T-cell (primary cell): ENCODE measurements around the gene PTP4A2. TPM values are rescaled to one million over a fixed set of nuclear protein-coding genes. Genes with fewer than 3 reads are reported as not detected.

Experiments
- ATAC-seq, 4 experiments: fragments of 200-7000 bp in 3 of 4; fragments of 150-1000 bp in 1 of 4; cut with Tn5 transposase; replicated peaks in 1 of 4; 1 replicate in 3 of 4; 2 replicates in 1 of 4; pipeline ENCODE4 v1.10.0; 2021; ENCODE audit warnings: moderate library complexity in 3 of 4, mild to moderate bottlenecking in 2 of 4, moderate number of reproducible peaks in 1 of 4
- CTCF ChIA-PET, 2 donors: fragments of 300-600 bp; sonication (Branson Sonifier 250); formaldehyde crosslinking; loops; one replicate each; lab custom pipeline; 2022; ENCODE audit warnings: antibody characterized with exemption in 2 of 2; lab: Charles Lee
- POLR2A ChIA-PET, 2 donors: fragments of 300-600 bp; sonication (Branson Sonifier 250); formaldehyde crosslinking; loops; one replicate each; lab custom pipeline; 2022; ENCODE audit warnings: antibody characterized with exemption in 2 of 2; lab: Charles Lee
- DNase-seq, 35 experiments: peaks; one replicate each; pipeline versions ENCODE4 v3.0.0 to v3.0.0-alpha.2; 2013 to 2023
- H3K27ac ChIP-seq: one replicate; pipeline ENCODE4 v1.5.1; 2013; ENCODE audit warnings: low read length
- H3K27me3 ChIP-seq, 2 experiments: replicated peaks in 1 of 2; 1 replicate in 1 of 2; 2 replicates in 1 of 2; pipeline versions ENCODE4 v1.6.1 to v1.7.0; 2013; ENCODE audit warnings: low read length in 1 of 2, mixed read lengths in 1 of 2; ENCODE audit not compliant: control insufficient read depth in 2 of 2, insufficient read depth in 2 of 2; ENCODE audit errors: extremely low read depth in 1 of 2
- H3K36me3 ChIP-seq, 2 donors: 1 replicate in 1 of 2; 2 replicates in 1 of 2; pipeline versions ENCODE4 v1.6.1 to v1.7.0; 2013; ENCODE audit warnings: low read length in 1 of 2; ENCODE audit not compliant: control insufficient read depth in 2 of 2, insufficient read depth in 1 of 2; ENCODE audit errors: extremely low read depth in 1 of 2
- H3K4me1 ChIP-seq, 2 experiments: 1 replicate in 1 of 2; 2 replicates in 1 of 2; pipeline versions ENCODE4 v1.6.1 to v1.7.0; 2013; ENCODE audit warnings: low read length in 2 of 2, mixed read lengths in 1 of 2; ENCODE audit not compliant: insufficient read depth in 2 of 2, control insufficient read depth in 1 of 2; ENCODE audit errors: extremely low read depth in 1 of 2
- H3K4me3 ChIP-seq, 2 donors: 1 replicate in 1 of 2; 2 replicates in 1 of 2; pipeline versions ENCODE4 v1.5.1 to v1.7.0; 2013; ENCODE audit warnings: mild to moderate bottlenecking in 2 of 2, low read length in 1 of 2, moderate library complexity in 1 of 2; ENCODE audit not compliant: control insufficient read depth in 1 of 2; ENCODE audit errors: extremely low read depth in 1 of 2
- H3K9me3 ChIP-seq: 2 replicates; pipeline ENCODE4 v1.7.0; 2013
- H3K27ac Mint-ChIP-seq, 2 donors: one replicate each; pipeline ENCODE4 v1.8.0; 2020 to 2021; ENCODE audit warnings: mild to moderate bottlenecking in 2 of 2, mixed read lengths in 2 of 2
- H3K27me3 Mint-ChIP-seq, 2 donors: one replicate each; pipeline ENCODE4 v1.8.0; 2021 to 2022; ENCODE audit warnings: mixed read lengths in 2 of 2
- H3K36me3 Mint-ChIP-seq: one replicate; pipeline ENCODE4 v1.8.0; 2021; ENCODE audit warnings: mixed read lengths
- H3K4me1 Mint-ChIP-seq, 3 donors: one replicate each; pipeline ENCODE4 v1.8.0; 2020 to 2022; ENCODE audit warnings: mixed read lengths in 3 of 3, mild to moderate bottlenecking in 1 of 3
- H3K4me3 Mint-ChIP-seq, 3 donors: one replicate each; pipeline ENCODE4 v1.8.0; 2020 to 2022; ENCODE audit warnings: mild to moderate bottlenecking in 3 of 3, mixed read lengths in 3 of 3, moderate library complexity in 3 of 3
- H3K9me3 Mint-ChIP-seq, 3 donors: one replicate each; pipeline ENCODE4 v1.8.0; 2020 to 2022; ENCODE audit warnings: mixed read lengths in 3 of 3
- WGBS: methylation state at CpG from one replicate; pipeline ENCODE4 v1.1.5; 2013; ENCODE audit warnings: missing lambda C conversion rate; ENCODE audit not compliant: insufficient coverage; 5-methylcytosine and 5-hydroxymethylcytosine counted together
- total RNA-seq, 35 experiments: library from RNA in 6 of 35; stranded (reverse) in 6 of 35; fragments of 120-200 nt in 1 of 35; gene quantifications; one replicate each; pipeline versions ENCODE4 v1.2.1 to v1.2.4 and lab custom pipeline; 2013 to 2026

The PTP4A2 gene
- total RNA-seq, 5 donors from 2014 or later (not counting 1 experiment from before 2014, with no cell fraction given), result 187 to 341 (median 224) TPM

- Mint-ChIP-seq H3K4me1 (peaks cover 49 to 68% (median 61%) of the 10 kb centered on the region in 3 donors), H3K36me3 (no peaks in the 10 kb centered on the region), H3K27me3 (no peaks in the 10 kb centered on the region), H3K4me3 (peak overlapping the region in 2 of 3 donors; percentile 21 to 38), H3K9me3 (no peaks in the 10 kb centered on the region), H3K27ac (peak overlapping the region; percentile 84 to 90)
- POLR2A ChIA-PET, result no interaction called here
- WGBS, result no CpG with 5 or more reads among the region's 8 CpGs
- Histone ChIP-seq H3K9me3 (no peaks in the 10 kb centered on the region), H3K27ac (no peak overlapping the region), H3K36me3 (no peaks in the 10 kb centered on the region), H3K27me3 (no peaks in the 10 kb centered on the region), H3K4me3 (no peak overlapping the region), H3K4me1 (peaks cover 18 to 55% of the 10 kb centered on the region in 2 experiments)
- DNase-seq (no peak), ATAC-seq (no peak)
- CTCF ChIA-PET, result interaction anchor here (0.5 to 3.5 kb wide), 9 partner anchors 9 to 212 kb away, joined by 3 to 26 read pairs (median 4); partner anchors contain the start of gene SPOCD1 (in 1 of the 2)
Observed at GRCh38 chr1:31961536-31961935, 23.4 kb upstream of the PTP4A2 start.

- Histone ChIP-seq H3K27me3 (no peaks in the 10 kb centered on the region), H3K9me3 (no peaks in the 10 kb centered on the region), H3K4me1 (peaks cover 30 to 72% of the 10 kb centered on the region in 2 experiments), H3K36me3 (no peaks in the 10 kb centered on the region), H3K27ac (no peak overlapping the region), H3K4me3 (no peak overlapping the region)
- H3K36me3 Mint-ChIP-seq, result no peaks in the 10 kb centered on the region
- no peak for ATAC-seq
- no peaks in the 10 kb centered on the region for H3K27me3 Mint-ChIP-seq
- H3K4me3 Mint-ChIP-seq, result no peak overlapping the region
- POLR2A ChIA-PET, result no interaction called here
- H3K4me1 Mint-ChIP-seq, result peaks cover 64 to 86% (median 76%) of the 10 kb centered on the region in 3 donors
- peak overlapping the region; percentile 13 to 72 for H3K27ac Mint-ChIP-seq
- CTCF ChIA-PET, result interaction anchor here in 1 of 2 donors (0.6 to 1.2 kb wide), 3 partner anchors 20 to 152 kb away, joined by 3 to 4 read pairs (median 3); no protein-coding TSS in a partner anchor
- H3K9me3 Mint-ChIP-seq, result no peaks in the 10 kb centered on the region
- 89% methylated on average over 6 of the region's 6 CpGs for WGBS
- no peak for DNase-seq
Observed at GRCh38 chr1:31959521-31960340, 21.6 kb upstream of the PTP4A2 start.

DNA sequence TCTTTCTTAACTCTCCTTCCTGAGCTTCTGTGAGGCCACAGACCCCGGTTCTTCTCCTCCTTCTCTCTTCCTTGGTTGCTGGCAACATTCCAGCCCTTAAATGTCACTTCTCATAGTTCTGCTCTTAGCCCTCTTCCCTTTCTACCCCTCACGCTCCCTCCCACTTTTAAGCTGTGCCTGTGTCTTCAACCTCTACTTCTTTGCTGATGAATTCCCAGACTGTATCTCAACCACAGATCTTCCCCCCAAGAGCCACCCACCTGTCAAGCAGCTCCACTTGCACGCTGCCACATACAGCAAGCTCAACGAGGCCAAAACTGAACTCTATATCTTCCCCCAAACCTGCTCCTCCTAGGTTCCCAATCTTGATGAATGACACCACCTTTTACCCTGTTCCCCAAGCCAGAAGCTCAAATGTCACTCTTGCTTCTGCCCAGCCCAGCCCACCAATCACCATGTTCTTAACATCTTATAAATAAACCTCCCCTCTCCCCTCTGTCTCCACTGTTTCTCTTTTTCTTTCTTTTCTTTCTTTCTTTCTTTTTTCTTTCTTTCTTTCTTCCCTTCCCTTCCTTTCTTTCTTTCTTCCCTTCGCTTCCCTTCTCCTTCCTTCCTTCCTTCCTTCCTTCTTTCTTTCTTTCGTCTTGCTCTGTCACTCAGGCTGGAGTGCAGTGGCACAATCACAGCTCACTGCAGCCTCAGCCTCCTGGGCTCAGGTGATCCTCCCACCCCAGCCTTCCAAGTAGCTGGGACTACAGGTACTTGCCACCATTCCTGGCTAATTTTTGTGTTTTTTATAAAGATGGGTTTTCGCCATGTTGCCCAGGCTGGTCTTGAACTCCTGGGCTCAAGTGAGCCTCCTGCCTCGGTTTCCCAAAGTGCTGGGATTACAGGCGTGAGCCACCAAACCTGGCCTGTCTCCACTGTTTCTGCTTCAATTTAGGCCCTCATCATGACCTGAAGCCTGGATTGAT lies 19.8 kb upstream of the PTP4A2 start:
- Mint-ChIP-seq H3K4me1 (peaks cover 60 to 79% (median 74%) of the 10 kb centered on the region in 3 donors), H3K4me3 (peak overlapping the region in 2 of 3 donors; percentile 7 to 67), H3K27me3 (no peaks in the 10 kb centered on the region), H3K36me3 (no peaks in the 10 kb centered on the region), H3K9me3 (no peaks in the 10 kb centered on the region), H3K27ac (peak overlapping the region; percentile 77 to 88)
- no peaks in the 10 kb centered on the region for H3K27me3 ChIP-seq
- H3K36me3 ChIP-seq, result no peaks in the 10 kb centered on the region
- no peaks in the 10 kb centered on the region for H3K9me3 ChIP-seq
- ATAC-seq, result peak; percentile 38 to 50 (median 48)
- 37% methylated on average over 7 of the region's 9 CpGs for WGBS
- H3K4me3 ChIP-seq, result no peak overlapping the region
- peak overlapping the region; percentile 49 for H3K27ac ChIP-seq
- ChIA-PET CTCF (interaction anchor here (0.5 to 2.0 kb wide), 11 partner anchors 13 to 198 kb away, joined by 4 to 10 read pairs (median 5); partner anchors contain the start of gene PTP4A2 (in 1 of the 2)), POLR2A (interaction anchor here (0.5 to 0.7 kb wide), 2 partner anchors 14 to 287 kb away, joined by 3 to 5 read pairs; no protein-coding TSS in a partner anchor)
- peaks cover 30 to 67% of the 10 kb centered on the region in 2 experiments for H3K4me1 ChIP-seq
- peak in 4 of 35 experiments; percentile 10 to 58 (median 26) for DNase-seq

GRCh38 chr1:31955917-31956736 lies 18.0 kb upstream of the PTP4A2 start:
- Histone ChIP-seq H3K27me3 (no peaks in the 10 kb centered on the region), H3K27ac (peak overlapping the region; percentile 85), H3K4me1 (peaks cover 26 to 71% of the 10 kb centered on the region in 2 experiments), H3K36me3 (no peaks in the 10 kb centered on the region), H3K4me3 (no peak overlapping the region), H3K9me3 (no peaks in the 10 kb centered on the region)
- Mint-ChIP-seq H3K9me3 (no peaks in the 10 kb centered on the region), H3K27me3 (no peaks in the 10 kb centered on the region), H3K36me3 (no peaks in the 10 kb centered on the region), H3K4me3 (peak overlapping the region; percentile 1 to 67 (median 43)), H3K4me1 (peaks cover 56 to 82% (median 73%) of the 10 kb centered on the region in 3 donors), H3K27ac (peak overlapping the region; percentile 87 to 88)
- 43% methylated on average over 10 of the region's 11 CpGs for WGBS
- ATAC-seq, result peak; percentile 73 to 95 (median 80)
- POLR2A ChIA-PET, result interaction anchor here in 1 of 2 donors (1.3 kb wide), 1 partner anchor 311 kb away, joined by 3 read pairs; the partner anchor contains the start of gene PEF1
- CTCF ChIA-PET, result interaction anchor here in 1 of 2 donors (0.6 to 1.9 kb wide), 11 partner anchors 8 to 67 kb away, joined by 3 to 28 read pairs (median 4); partner anchors contain the start of gene PTP4A2
- peak in 34 of 35 experiments; percentile 46 to 89 (median 68) for DNase-seq

DNA sequence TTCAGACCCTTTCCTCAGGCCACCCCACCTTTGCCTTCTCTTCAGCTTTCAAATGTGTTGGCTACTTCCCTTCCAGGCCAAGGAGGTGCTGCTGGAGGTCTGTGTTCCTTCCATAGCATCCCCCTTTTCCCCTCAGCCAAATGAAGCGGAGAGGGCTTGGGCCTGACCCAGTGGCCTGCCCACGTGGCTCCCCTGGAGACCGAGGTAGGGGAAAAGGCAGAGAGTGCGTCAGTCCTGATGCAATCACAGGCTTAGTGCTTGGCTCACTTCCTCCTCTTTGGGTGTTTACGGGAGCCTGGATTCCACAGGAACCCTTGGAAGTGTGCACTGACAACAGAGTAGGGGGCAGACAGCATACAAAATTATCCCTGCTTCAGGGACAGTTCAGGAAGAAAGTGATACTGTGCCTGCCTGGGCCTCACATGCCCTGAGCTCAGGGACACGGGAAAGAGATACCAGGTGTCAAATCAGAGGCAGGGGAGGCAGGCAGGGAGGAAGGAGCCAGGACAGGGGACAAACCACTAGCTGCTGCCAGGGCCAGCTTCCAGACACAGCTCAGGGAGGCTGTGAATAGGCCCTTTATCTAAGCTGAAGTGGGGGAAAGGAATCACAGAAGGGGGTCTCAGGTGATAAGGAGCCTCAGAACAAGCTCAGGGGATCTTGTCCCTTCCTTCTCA lies 16.6 kb upstream of the PTP4A2 start:
- DNase-seq (peak in 1 of 35 experiments; percentile 42), ATAC-seq (no peak)
- Mint-ChIP-seq H3K27ac (peak overlapping the region; percentile 82 to 87), H3K27me3 (no peaks in the 10 kb centered on the region), H3K9me3 (no peaks in the 10 kb centered on the region), H3K36me3 (no peaks in the 10 kb centered on the region), H3K4me3 (peak overlapping the region in 1 of 3 donors; percentile 49), H3K4me1 (peaks cover 51 to 68% (median 67%) of the 10 kb centered on the region in 3 donors)
- no peaks in the 10 kb centered on the region for H3K36me3 ChIP-seq
- ChIA-PET POLR2A (interaction anchor here in 1 of 2 donors (0.6 kb wide), 1 partner anchor 13 kb away, joined by 4 read pairs; no protein-coding TSS in a partner anchor), CTCF (interaction anchor here (0.5 to 1.9 kb wide), 5 partner anchors 11 to 928 kb away, joined by 3 to 28 read pairs (median 3); partner anchors contain the start of gene PTP4A2 (in 1 of the 2))
- H3K27me3 ChIP-seq, result no peaks in the 10 kb centered on the region
- H3K9me3 ChIP-seq, result no peaks in the 10 kb centered on the region
- H3K4me1 ChIP-seq, result peaks cover 25 to 64% of the 10 kb centered on the region in 2 experiments
- 82% methylated on average over 6 of the region's 6 CpGs for WGBS
- H3K4me3 ChIP-seq, result no peak overlapping the region
- peak overlapping the region; percentile 28 for H3K27ac ChIP-seq
